GM19395 (cell line): ENCODE data around the gene GALNT1.

ENCODE experiments used
- ATAC-seq: cut with Tn5 transposase; IDR thresholded peaks from one replicate; pipeline ENCODE4 v1.9.1; 2021; ENCODE audit warnings: mild to moderate bottlenecking, moderate library complexity; ENCODE audit not compliant: unreplicated experiment

Gene GALNT1

GRCh38 chr18:35616664-35617423 lies 35.3 kb downstream of the GALNT1 start:
- peak; percentile 99 for ATAC-seq

- ATAC-seq: no peak
Observed at GRCh38 chr18:35617865-35618264, 36.3 kb downstream of the GALNT1 start.

- no peak for ATAC-seq
Observed at GRCh38 chr18:35618289-35618688, 36.7 kb downstream of the GALNT1 start.

- no peak for ATAC-seq
Observed at GRCh38 chr18:35618696-35619095, 37.2 kb downstream of the GALNT1 start.

- ATAC-seq: no peak
Observed at GRCh38 chr18:35619464-35619863, 37.9 kb downstream of the GALNT1 start.

GRCh38 chr18:35619941-35620340 lies 38.4 kb downstream of the GALNT1 start:
- no peak for ATAC-seq

GRCh38 chr18:35620765-35621164 lies 39.2 kb downstream of the GALNT1 start:
- no peak for ATAC-seq

GRCh38 chr18:35623255-35623654 lies 41.7 kb downstream of the GALNT1 start:
- no peak for ATAC-seq

GRCh38 chr18:35624146-35624545 lies 42.6 kb downstream of the GALNT1 start:
- ATAC-seq: peak; percentile 91

- ATAC-seq: no peak
Observed at GRCh38 chr18:35625232-35625631, 43.7 kb downstream of the GALNT1 start.

GRCh38 chr18:35633761-35634160 lies 52.2 kb downstream of the GALNT1 start:
- no peak for ATAC-seq

- ATAC-seq: no peak
Observed at GRCh38 chr18:35634323-35634722, 52.8 kb downstream of the GALNT1 start.

GRCh38 chr18:35635170-35635569 lies 53.6 kb downstream of the GALNT1 start:
- no peak for ATAC-seq

- no peak for ATAC-seq
Observed at GRCh38 chr18:35637227-35637626, 55.7 kb downstream of the GALNT1 start.

- no peak for ATAC-seq
Observed at GRCh38 chr18:35639296-35639695, 57.8 kb downstream of the GALNT1 start.

- ATAC-seq: no peak
Observed at GRCh38 chr18:35641467-35641866, 59.9 kb downstream of the GALNT1 start.

GRCh38 chr18:35641916-35642315 lies 60.4 kb downstream of the GALNT1 start:
- ATAC-seq: no peak

GRCh38 chr18:35642802-35643201 lies 61.3 kb downstream of the GALNT1 start:
- ATAC-seq: no peak

GRCh38 chr18:35646449-35646848 lies 64.9 kb downstream of the GALNT1 start:
- no peak for ATAC-seq

GRCh38 chr18:35653392-35654135 lies 72.0 kb downstream of the GALNT1 start:
- no peak for ATAC-seq

GRCh38 chr18:35658112-35658511 lies 76.6 kb downstream of the GALNT1 start:
- no peak for ATAC-seq

- ATAC-seq: peak; percentile 38
Observed at GRCh38 chr18:35661483-35662146, 80.1 kb downstream of the GALNT1 start.
